GM21717 (cell line): ENCODE data around the gene NDUFAF5.
"Not testable (repeated sequence)": the region's sequence is repeated elsewhere in the genome, so short reads cannot be mapped to it uniquely, and the experiment has no call there.

ENCODE experiments used
- ATAC-seq: cut with Tn5 transposase; IDR thresholded peaks from one replicate; pipeline ENCODE4 v1.9.1; 2021; ENCODE audit warnings: mild to moderate bottlenecking, moderate library complexity; ENCODE audit not compliant: unreplicated experiment

Gene NDUFAF5, protein sequence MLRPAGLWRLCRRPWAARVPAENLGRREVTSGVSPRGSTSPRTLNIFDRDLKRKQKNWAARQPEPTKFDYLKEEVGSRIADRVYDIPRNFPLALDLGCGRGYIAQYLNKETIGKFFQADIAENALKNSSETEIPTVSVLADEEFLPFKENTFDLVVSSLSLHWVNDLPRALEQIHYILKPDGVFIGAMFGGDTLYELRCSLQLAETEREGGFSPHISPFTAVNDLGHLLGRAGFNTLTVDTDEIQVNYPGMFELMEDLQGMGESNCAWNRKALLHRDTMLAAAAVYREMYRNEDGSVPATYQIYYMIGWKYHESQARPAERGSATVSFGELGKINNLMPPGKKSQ

DNA sequence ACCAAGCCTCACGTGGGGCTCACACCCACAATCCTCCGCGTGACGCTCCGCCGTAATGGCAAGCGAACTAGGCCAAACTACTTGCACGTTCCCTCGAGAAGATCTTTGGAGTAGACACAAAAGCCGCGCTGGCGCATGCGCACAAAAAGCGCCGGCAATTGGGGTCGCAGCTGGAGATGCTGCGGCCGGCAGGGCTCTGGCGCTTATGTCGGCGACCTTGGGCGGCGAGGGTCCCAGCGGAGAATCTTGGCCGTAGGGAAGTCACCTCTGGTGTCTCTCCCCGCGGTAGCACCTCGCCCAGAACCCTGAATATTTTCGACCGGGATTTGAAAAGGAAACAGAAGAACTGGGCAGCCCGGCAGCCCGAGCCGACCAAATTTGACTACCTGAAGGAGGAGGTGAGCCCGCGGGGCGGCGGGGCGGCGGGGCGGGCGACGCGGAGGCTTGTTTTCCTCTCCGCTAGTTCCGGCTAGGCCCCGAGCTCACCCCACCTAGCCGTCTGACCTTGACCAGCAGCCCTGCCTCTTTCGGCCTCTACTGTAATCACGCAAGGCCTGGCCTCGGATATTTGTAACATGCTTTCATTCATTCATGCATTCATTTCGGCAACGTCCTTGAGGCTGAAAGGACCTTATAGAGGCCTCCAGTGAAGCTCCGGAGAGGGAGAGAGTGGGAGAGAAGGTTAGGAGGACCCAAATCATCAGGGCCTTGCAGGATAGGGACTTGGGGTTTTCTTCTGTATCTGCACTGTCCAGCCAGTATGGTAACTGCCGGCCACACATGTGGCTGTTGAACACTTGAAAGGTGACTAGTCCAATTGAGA, at the start of gene NDUFAF5, which contains the start of gene ESF1:
Gene NDUFAF5, plus strand, starts transcription at position 136 of the 823 bp plus-strand sequence. Its CDS starts 41 bp downstream, at position 177.
Gene ESF1, minus strand, starts transcription at position 27 of the 823 bp plus-strand sequence. CDS start 1,779 bp downstream, outside the sequence.
- ATAC-seq = peak; percentile 98

DNA sequence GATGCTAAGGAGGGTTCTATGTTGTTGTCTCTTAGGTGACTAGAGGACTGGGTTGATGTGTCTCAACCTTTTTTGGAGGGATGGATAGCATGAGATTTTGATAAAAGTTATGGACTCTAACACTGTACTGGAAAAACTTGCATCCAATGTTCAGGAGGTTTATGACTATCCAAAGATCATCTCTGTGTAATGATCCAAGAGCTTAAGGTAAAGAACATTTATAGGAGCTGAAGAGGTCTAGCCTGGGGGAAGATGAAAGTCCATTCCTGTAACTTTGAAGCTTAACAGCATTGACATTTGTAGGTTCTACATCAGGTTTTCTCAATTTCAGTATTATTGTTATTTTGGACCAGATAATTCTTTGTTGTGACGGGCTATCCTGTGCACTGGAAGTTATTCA, 49.0 kb upstream of the NDUFAF5 start:
- no peak for ATAC-seq

DNA sequence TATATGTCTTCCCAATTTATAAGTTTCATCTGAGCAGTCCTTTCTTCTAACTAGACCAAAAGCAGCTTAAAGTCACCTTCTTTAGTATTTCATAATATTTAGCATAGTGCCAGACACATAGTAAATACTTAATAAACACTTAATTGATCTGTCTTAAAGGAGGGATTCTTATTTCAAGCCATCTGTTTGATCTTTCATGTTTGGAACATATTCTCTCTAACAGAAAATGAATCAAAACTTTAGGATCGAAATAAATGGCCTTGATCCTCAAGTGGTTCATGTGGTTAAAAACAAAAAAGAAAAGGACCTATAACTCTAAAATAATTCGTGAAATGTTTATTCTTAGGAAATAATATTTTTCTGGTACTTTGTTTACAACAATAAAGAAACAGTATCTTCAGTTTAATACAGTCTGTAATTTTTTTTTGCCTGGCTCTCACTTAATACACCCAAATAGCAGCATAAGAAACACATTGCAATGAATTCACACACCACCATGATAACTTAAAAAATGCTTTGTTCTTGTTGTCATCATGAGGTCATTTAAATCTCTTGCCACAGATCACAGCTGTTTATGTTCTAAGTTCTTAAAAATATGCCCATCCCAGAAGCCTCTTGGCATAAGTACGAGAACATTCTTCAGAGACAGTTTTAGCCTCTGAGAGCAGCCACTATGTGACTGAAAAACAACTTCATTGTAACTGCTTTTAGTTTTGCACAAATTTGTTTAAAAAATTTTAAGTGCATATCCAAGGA, 48.2 kb upstream of the NDUFAF5 start:
- no peak for ATAC-seq

DNA sequence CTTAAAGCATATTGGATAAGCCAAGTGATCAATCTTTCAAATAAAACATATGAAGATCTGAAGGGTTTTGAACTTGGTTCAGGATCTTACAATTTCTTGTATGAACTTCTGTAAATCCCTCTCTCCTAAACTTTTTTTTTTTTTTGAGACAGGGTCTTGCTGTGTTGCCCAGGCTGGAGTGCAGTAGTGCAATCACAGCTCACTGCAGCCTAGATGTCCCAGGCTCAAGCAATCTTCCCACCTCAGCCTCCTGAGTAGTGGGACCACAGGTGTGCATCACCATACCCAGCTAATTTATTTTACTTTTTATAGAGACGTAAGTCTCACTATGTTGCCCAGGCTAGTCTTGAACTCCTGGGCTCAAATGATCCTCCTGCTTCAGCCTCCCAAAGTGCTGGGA, 46.6 kb upstream of the NDUFAF5 start:
- ATAC-seq = not testable (repeated sequence)

DNA sequence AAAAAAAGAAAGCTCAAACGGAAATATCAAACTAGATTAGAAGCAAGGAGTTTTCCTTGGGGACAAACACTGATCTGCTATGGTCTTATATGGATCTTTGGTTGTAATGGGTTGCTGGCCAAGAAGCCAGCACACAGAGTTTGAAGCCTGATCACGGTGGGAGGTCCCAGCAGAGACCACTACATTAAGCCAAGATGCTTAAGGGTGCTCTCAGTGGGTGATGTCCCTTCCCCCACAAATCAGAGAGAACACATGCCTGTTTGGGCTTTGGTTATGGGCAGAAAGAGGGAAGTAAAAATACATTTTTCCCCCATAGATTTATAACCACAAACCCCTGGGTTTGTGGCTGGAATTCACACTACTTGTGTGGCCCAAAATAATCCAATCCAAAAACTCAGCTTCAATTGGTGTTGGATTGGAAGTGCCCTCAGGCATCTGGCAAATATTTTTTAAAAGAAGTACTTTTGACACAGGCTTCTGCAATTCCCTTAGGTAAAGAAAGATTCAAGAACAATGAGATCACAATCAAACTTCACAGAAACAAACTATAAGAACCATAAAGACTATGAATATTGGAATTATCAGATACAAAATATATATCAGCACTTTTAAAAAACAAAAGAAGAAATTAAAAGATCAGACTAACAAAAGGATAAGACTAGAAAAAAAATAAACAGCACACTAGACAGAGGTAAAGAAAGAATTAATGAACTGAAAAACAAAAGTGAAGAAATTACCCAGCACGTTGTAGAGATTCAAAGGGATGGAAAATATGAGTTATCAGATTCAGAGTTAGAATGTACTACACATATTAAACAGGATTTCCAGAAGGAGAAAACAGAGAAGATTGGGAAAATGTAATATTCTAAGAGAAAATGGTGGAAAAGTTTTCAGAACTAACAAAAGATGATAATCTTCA, 44.8 kb upstream of the NDUFAF5 start:
- no peak for ATAC-seq

DNA sequence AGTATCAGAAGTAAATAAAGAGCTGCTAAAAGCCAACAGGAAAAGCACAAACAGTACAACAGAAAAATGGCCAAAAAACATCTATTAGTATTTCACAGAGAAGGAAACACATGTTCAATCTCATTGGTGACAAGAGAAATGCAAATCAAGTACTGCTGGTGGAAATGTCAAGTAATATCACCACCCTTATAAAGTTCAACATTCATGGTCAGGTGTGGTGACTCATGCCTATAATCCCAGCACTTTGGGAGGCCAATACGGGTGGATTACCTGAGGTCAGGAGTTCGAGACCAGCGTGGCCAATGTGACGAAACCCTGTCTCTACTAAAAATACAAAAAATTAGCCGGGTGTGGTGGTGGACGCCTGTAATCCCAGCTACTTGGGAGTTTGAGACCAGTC, 42.9 kb upstream of the NDUFAF5 start:
- no peak for ATAC-seq

DNA sequence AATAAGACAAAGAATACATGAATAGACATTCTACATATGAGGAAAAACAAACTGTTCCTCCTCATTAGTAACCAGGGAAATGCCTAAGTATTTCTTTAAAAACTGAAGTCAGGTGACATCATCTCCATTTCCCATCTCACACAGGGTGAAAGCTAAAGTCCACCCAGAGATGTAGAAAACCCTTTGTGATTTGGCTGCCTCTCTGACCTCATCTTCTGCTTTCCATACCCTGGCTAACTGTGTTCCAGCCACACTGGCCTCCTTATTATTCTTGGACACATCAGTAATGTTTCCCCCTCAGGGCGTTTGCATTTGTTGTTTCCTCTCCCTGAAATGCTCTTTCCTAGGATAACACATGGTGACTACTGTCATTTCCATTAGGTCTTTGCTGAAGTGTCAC, 40.5 kb upstream of the NDUFAF5 start:
- ATAC-seq = no peak

DNA sequence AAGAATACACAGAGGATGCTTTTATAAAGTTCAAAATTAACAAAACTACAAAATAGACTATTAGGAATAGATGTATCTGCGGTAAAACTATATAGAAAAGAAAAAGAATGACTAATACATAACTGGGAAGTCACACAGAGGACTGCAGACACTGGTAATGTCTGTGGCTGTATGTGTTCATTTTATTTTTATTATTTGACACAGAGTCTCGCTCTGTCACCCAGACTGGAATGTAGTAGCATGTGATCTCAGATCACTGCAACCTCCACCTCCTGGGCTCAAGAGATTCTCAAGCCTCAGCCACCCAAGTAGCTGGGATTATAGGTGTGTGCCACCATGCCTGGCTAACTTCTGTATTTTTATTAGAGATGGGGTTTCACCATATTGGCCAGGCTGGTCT, 39.0 kb upstream of the NDUFAF5 start:
- ATAC-seq = no peak

DNA sequence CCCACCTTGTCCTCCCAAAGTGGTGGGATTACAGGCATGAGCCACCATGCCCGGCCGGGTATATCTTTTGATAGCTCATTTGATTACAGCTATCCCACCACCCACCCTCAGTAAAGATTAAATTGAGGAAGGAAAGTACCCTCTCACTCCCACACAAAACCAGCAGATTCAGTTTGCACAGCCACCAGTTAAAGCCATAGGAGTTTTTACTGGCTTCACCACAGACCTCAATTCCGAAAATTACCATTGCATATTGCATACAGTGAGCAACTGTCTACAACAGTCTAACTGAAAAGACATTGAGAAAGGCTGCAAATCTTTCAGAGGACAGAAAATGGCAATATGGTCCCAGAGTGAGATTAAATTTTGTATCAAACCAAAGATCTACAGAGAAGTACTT, 35.0 kb upstream of the NDUFAF5 start:
- ATAC-seq = no peak

DNA sequence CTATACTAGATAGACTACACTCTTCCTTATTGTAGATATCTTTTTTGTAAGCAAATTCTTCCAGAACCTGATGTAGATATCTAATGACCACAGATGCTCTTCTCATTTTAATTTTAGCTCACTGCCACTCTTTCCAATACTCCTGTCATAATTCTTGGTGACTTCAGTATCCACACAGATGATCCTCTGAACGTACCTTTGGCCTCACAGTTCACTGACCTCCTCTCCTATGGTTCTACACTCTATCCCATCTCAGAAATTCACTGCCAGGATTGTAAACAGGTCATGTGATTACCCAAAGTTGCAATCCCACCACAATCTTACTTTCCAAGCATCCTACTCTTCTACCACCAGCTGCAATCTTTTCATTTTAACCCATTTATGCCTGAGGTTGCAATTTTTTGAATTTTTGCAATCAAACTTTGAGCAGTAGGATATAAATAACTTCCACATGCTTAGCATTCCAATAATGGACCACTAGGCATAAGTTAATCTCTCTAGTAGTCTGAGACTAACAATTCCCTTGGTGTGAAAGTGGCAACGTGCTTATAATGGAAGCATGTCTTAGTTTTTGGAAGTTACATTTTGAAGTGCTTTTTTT, 31.3 kb upstream of the NDUFAF5 start:
- no peak for ATAC-seq

DNA sequence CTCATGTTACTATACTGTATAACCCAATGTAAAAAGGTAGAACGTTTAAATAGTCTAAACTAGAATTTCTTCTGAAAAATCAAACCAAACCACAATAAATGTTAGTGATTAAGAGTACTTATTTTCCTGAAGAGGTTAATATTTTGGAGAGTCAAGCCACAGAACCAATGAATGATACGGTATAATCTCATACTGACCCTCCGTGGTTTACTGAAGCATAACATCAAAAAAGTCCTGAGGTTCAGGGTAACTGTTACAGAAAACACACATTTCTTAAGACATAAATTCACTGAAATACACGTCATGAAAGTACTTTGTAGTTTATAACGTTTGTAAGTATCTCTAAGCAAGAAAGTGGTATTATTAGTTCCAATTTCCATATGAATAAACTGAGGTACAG, 29.0 kb upstream of the NDUFAF5 start:
- ATAC-seq = no peak

DNA sequence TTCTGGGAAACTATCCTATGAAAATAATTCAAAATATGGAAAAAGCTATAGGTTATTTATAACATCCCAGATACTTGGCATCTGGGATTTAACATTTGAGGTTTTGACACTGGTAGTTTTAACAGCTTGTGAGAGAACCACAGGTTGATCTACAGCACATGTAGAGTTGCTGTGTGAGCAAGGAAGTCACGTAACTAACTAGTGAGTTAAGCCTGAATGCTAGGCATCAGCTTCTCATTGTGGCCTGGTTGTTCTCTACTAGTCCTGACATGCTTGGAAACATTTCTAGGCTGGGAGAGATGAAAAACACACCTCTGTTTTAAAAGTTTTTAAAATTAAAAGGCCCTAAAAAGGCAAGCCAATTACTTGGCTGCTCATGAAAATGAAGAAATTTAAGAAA, 28.3 kb upstream of the NDUFAF5 start:
- no peak for ATAC-seq

DNA sequence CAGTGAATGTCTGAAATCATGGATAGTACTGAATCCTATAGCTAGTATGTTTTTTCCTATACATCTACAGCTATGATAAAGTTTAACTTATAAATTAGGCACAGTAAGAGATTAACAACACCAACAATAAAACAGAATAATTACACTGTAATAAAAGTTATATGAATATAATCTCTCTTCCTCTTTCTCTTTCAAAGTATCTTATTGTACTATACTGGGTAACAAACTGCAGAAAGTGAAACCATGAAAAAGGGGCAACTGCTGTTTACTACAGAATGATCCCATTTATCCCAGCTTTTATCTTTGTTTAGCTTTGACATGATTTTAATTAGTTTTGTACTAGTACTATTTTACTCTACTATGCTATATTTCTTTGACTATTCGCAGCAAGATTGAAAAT, 25.9 kb upstream of the NDUFAF5 start:
- ATAC-seq = peak; percentile 50

DNA sequence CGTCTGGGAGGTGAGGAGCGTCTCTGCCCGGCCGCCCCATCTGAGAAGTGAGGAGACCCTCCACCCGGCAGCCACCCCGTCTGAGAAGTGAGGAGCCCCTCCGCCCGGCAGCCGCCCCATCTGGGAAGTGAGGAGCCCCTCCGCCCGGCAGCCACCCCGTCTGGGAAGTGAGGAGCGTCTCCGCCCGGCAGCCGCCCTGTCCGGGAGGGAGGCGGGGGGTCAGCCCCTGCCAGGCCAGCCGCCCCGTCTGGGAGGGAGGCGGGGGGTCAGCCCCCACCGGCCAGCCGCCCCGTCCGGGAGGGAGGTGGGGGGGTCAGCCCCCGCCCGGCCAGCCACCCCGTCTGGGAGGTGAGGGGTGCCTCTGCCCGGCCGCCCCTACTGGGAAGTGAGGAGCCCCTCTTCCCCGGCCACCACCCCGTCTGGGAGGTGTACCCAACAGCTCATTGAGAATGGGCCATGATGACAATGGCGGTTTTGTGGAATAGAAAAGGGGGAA, 24.3 kb upstream of the NDUFAF5 start:
- ATAC-seq = not testable (repeated sequence)

DNA sequence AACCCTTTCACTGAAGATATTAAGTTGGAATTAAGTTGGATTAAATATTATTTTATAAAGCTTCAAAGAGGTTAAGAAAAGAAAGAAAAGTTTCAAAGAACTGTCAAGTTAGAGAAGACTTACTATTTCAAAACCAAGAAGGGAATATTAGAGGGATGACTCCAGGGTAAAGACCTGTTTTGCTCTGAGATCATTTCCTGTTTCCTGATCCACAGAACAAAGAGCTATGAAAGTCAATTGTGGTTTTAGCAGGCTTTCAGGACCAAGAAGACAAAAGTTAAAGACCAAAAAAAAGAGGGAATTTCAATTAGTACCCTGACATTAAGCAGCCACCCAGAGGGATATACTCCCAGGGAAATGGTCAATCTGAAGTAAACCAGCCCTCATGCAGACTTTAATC, 19.5 kb upstream of the NDUFAF5 start:
- no peak for ATAC-seq

DNA sequence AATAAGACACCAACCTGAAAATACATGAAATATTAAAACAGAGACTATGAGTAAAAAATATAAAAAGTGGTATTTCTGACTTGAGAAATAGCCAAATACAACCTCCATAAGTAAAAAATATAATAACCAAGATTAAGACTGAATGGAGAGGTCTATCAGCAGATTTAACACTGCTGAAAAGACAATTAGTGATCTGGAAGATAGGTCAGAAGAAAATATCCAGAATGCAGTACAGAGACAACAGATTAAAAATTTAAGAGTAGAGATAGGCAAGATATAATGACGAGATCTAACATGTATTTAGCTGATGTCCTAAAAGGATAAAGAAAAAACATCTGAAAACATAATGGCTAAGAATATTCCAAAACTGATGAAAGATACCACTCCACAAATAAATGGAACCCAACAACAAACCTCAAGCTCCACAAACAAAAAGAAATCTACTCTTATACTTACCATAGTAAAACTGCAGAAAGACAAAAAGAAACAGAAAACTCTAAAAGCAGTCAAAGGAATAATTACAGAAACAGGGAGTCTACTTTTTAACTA, 18.9 kb upstream of the NDUFAF5 start:
- no peak for ATAC-seq

DNA sequence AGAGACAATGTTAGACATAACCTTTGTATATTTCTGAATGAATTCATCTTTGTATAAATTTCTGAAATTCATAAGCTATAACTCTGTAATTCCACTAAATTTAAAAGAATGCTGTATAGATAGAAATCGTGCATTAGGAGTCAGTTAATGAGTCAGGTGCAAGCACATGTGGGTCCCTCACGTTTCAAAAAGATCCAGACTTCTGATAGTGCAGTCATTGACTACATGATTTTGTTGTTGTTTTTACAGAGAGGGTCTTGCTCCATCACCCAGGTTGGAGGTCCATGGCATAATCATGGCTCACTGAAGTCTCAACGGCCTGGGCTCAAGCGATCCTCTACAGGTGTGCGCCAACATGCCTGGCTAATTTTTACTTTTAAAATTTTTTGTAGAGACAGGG, 14.7 kb upstream of the NDUFAF5 start:
- ATAC-seq = no peak

DNA sequence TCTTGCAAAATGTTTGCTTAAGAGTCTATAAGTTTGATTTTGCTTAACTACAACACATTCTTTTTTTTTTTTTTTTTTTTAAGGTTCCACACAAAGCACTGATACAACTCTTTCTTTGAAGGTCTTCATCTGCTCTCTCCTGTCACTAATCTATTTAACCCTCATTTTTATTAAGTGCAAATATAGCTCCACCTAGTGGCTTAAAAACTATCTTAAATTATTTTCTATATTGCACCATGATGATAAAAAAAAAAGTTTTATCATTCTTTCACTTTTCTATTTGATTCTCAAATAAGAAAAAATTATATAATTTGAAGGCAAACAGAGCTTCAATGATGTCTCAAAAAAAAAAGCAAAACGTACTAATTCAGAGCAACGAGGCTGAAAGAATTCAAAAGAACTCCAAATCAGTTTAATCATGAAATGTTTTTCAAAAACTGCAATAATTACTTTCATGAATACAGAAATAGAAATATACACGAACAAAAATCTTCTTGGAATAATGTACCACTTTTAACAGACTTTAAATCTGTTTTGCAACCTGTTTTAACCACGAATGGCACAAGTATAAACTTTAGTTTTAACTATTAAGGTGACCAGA, 12.9 kb upstream of the NDUFAF5 start:
- no peak for ATAC-seq

DNA sequence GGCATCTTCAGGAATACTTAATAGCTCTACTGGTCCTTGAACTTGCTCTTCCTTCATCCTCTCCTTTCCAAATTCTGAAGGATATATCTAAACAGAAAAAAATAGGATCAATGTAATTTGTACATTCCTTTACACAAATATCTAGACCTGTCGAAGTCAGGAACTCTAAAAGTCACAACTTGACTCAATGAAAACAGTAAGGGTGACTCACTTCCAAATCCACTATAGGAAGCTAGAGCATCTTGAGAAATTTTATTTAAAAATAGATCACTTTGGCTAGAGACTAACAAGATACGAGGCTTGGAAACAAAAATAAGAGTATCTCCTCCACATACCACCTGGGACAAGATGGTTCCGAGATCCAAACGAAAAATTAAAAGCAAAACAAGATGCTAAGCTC, 12.3 kb upstream of the NDUFAF5 start:
- ATAC-seq = no peak
